ENCODE data around the gene NADK2. TPM values are rescaled to one million over a fixed set of nuclear protein-coding genes. Genes with fewer than 3 reads are reported as not detected.

NADK2 gene

Small RNA genes lying within 50 kb of the gene (small RNA-seq; reads per million reads assigned to genes)
- gene MIR580: 3.9 reads per million, percentile 82 among the genes with 10 or more reads in this experiment
- not detected for gene RNU6-1305P

All from skeletal muscle satellite cell (primary cell).